HEK293 (cell line): ENCODE measurements around the gene POLR3GL.

Source experiments
- HOXA7 ChIP-seq: sonication (generic); formaldehyde crosslinking; IDR thresholded peaks from 2 replicates; pipeline ENCODE4 v1.8.1; 2022; ENCODE audit warnings: missing genetic modification reagents, borderline replicate concordance
- MYNN ChIP-seq: fragments of 450-650 bp; formaldehyde crosslinking; IDR thresholded peaks from 2 replicates; pipeline ENCODE4 v1.5.1; 2016; ENCODE audit warnings: missing biosample characterization, missing genetic modification characterization, borderline replicate concordance
- YY1 ChIP-seq: fragments of 450-650 bp; formaldehyde crosslinking; IDR thresholded peaks from 2 replicates; pipeline ENCODE4 v1.5.1; 2018; ENCODE audit warnings: missing biosample characterization, missing genetic modification characterization
- YY2 ChIP-seq: fragments of 450-650 bp; formaldehyde crosslinking; IDR thresholded peaks from 2 replicates; pipeline ENCODE4 v1.5.1; 2016; ENCODE audit warnings: missing biosample characterization, missing genetic modification characterization
- ZFP41 ChIP-seq: fragments of 450-650 bp; formaldehyde crosslinking; IDR thresholded peaks from 2 replicates; pipeline ENCODE4 v1.5.1; 2016; ENCODE audit warnings: missing biosample characterization, missing genetic modification characterization, borderline replicate concordance
- ZNF138 ChIP-seq: fragments of 450-650 bp; formaldehyde crosslinking; IDR thresholded peaks from 2 replicates; pipeline ENCODE4 v1.5.1; 2016; ENCODE audit warnings: missing biosample characterization, missing genetic modification characterization, borderline replicate concordance
- ZNF175 ChIP-seq: fragments of 450-650 bp; formaldehyde crosslinking; IDR thresholded peaks from 2 replicates; pipeline ENCODE4 v1.5.1; 2016; ENCODE audit warnings: missing biosample characterization, missing genetic modification characterization
- ZNF211 ChIP-seq: fragments of 450-650 bp; formaldehyde crosslinking; IDR thresholded peaks from 2 replicates; pipeline ENCODE4 v1.5.1; 2016; ENCODE audit warnings: low read depth, missing biosample characterization, missing genetic modification characterization
- ZNF792 ChIP-seq: fragments of 450-650 bp; formaldehyde crosslinking; IDR thresholded peaks from 2 replicates; pipeline ENCODE4 v1.5.1; 2016; ENCODE audit warnings: missing biosample characterization, missing genetic modification characterization
- TF ChIP-seq, protein P1 (sequence below): fragments of 450-650 bp; formaldehyde crosslinking; IDR thresholded peaks from 2 replicates; pipeline ENCODE4 v1.5.1; 2016; ENCODE audit warnings: missing biosample characterization, missing genetic modification characterization
- TF ChIP-seq, protein P2 (sequence below): fragments of 450-650 bp; formaldehyde crosslinking; IDR thresholded peaks from 2 replicates; pipeline ENCODE4 v1.5.1; 2016; ENCODE audit warnings: missing biosample characterization, missing genetic modification characterization
- TF ChIP-seq, protein P3 (sequence below): fragments of 450-650 bp; formaldehyde crosslinking; conservative IDR thresholded peaks from 2 replicates; pipeline ENCODE4 v1.5.1; 2016; ENCODE audit warnings: low read depth, missing biosample characterization, missing genetic modification characterization

DNA sequence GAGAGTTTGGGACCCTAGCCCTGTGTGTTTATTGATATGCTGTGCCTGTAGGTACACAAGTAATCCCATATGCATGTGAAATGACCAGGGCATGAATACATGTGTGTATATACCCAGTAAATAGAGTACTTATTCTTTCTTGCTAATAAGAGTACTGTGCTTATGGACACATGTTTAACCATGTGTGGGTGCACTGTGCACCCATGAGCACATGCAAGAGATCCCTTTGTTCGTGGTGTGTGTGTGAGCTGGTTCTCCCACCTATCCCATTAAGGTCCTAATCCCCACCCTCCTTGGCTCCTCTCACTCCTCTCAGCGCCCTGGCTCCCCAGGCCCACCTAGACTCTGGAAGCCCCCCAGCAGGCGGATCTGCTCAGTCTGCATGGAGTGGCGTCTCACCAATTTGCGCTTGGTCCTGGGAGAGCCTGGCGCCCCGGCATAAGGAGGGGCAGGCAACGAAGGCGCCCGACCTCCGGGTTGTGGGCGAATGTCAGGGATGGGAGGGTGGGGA, 4.5 kb upstream of the POLR3GL start:
- TF ChIP-seq, protein P1, sequence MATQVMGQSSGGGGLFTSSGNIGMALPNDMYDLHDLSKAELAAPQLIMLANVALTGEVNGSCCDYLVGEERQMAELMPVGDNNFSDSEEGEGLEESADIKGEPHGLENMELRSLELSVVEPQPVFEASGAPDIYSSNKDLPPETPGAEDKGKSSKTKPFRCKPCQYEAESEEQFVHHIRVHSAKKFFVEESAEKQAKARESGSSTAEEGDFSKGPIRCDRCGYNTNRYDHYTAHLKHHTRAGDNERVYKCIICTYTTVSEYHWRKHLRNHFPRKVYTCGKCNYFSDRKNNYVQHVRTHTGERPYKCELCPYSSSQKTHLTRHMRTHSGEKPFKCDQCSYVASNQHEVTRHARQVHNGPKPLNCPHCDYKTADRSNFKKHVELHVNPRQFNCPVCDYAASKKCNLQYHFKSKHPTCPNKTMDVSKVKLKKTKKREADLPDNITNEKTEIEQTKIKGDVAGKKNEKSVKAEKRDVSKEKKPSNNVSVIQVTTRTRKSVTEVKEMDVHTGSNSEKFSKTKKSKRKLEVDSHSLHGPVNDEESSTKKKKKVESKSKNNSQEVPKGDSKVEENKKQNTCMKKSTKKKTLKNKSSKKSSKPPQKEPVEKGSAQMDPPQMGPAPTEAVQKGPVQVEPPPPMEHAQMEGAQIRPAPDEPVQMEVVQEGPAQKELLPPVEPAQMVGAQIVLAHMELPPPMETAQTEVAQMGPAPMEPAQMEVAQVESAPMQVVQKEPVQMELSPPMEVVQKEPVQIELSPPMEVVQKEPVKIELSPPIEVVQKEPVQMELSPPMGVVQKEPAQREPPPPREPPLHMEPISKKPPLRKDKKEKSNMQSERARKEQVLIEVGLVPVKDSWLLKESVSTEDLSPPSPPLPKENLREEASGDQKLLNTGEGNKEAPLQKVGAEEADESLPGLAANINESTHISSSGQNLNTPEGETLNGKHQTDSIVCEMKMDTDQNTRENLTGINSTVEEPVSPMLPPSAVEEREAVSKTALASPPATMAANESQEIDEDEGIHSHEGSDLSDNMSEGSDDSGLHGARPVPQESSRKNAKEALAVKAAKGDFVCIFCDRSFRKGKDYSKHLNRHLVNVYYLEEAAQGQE = no peak
- TF ChIP-seq, protein P2, sequence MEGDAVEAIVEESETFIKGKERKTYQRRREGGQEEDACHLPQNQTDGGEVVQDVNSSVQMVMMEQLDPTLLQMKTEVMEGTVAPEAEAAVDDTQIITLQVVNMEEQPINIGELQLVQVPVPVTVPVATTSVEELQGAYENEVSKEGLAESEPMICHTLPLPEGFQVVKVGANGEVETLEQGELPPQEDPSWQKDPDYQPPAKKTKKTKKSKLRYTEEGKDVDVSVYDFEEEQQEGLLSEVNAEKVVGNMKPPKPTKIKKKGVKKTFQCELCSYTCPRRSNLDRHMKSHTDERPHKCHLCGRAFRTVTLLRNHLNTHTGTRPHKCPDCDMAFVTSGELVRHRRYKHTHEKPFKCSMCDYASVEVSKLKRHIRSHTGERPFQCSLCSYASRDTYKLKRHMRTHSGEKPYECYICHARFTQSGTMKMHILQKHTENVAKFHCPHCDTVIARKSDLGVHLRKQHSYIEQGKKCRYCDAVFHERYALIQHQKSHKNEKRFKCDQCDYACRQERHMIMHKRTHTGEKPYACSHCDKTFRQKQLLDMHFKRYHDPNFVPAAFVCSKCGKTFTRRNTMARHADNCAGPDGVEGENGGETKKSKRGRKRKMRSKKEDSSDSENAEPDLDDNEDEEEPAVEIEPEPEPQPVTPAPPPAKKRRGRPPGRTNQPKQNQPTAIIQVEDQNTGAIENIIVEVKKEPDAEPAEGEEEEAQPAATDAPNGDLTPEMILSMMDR (tag by site-specific recombination) = no peak
- TF ChIP-seq YY1 (tag by site-specific recombination) = no peak
- TF ChIP-seq, protein P3, sequence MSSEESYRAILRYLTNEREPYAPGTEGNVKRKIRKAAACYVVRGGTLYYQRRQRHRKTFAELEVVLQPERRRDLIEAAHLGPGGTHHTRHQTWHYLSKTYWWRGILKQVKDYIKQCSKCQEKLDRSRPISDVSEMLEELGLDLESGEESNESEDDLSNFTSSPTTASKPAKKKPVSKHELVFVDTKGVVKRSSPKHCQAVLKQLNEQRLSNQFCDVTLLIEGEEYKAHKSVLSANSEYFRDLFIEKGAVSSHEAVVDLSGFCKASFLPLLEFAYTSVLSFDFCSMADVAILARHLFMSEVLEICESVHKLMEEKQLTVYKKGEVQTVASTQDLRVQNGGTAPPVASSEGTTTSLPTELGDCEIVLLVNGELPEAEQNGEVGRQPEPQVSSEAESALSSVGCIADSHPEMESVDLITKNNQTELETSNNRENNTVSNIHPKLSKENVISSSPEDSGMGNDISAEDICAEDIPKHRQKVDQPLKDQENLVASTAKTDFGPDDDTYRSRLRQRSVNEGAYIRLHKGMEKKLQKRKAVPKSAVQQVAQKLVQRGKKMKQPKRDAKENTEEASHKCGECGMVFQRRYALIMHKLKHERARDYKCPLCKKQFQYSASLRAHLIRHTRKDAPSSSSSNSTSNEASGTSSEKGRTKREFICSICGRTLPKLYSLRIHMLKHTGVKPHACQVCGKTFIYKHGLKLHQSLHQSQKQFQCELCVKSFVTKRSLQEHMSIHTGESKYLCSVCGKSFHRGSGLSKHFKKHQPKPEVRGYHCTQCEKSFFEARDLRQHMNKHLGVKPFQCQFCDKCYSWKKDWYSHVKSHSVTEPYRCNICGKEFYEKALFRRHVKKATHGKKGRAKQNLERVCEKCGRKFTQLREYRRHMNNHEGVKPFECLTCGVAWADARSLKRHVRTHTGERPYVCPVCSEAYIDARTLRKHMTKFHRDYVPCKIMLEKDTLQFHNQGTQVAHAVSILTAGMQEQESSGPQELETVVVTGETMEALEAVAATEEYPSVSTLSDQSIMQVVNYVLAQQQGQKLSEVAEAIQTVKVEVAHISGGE (tag by site-specific recombination) = no peak
- no peak for TF ChIP-seq YY2 (tag by site-specific recombination)
- TF ChIP-seq MYNN (tag by site-specific recombination) = no peak
- no peak for TF ChIP-seq ZNF211
- TF ChIP-seq ZNF138 (tag by site-specific recombination) = no peak
- TF ChIP-seq ZFP41 = no peak
- no peak for TF ChIP-seq ZNF175
- TF ChIP-seq HOXA7 (CRISPR knock-in tag) = no peak
- TF ChIP-seq ZNF792 (tag by site-specific recombination) = no peak
